SIG-M5 (cell line): ENCODE data around the gene RNF224.
A peak's percentile ranks its signal among the peaks of the same experiment; 100 is the strongest.

Source experiments
- DNase-seq: peaks from one replicate; lab custom pipeline; 2025; lab: John Stamatoyannopoulos, UW

Gene RNF224

GRCh38 chr9:137215196-137215986 is 11.9 kb upstream of the RNF224 start:
- no peak for DNase-seq

- no peak for DNase-seq
Observed at GRCh38 chr9:137216188-137216965, 10.9 kb upstream of the RNF224 start.

- no peak for DNase-seq
Observed at GRCh38 chr9:137217276-137218211, 9.8 kb upstream of the RNF224 start.

- no peak for DNase-seq
Observed at GRCh38 chr9:137218212-137218753, 9.0 kb upstream of the RNF224 start.

GRCh38 chr9:137218754-137219271 is 8.5 kb upstream of the RNF224 start:
- no peak for DNase-seq

GRCh38 chr9:137219757-137220316 is 7.5 kb upstream of the RNF224 start:
- DNase-seq, result no peak

GRCh38 chr9:137220317-137221094 is 6.8 kb upstream of the RNF224 start:
- DNase-seq, result no peak

GRCh38 chr9:137221095-137221505 is 6.2 kb upstream of the RNF224 start:
- DNase-seq, result no peak

GRCh38 chr9:137221506-137222111 is 5.7 kb upstream of the RNF224 start:
- no peak for DNase-seq

- DNase-seq, result no peak
Observed at GRCh38 chr9:137222190-137223077, 4.9 kb upstream of the RNF224 start, which contains the start of gene RNF208. RNF208 (minus strand) TSS chr9:137222240; CDS start chr9:137221212, 1,028 bp downstream.

GRCh38 chr9:137223078-137223970 is 4.0 kb upstream of the RNF224 start:
- DNase-seq, result peak; percentile 92

- no peak for DNase-seq
Observed at GRCh38 chr9:137224830-137225694, 2.2 kb upstream of the RNF224 start, which contains the start of gene CYSRT1. CYSRT1 (plus strand) TSS chr9:137225174; CDS start chr9:137225622, 448 bp downstream.

GRCh38 chr9:137225699-137226331 is 1.5 kb upstream of the RNF224 start:
- no peak for DNase-seq

- no peak for DNase-seq
Observed at GRCh38 chr9:137226338-137227053, 806 bp upstream of the RNF224 start.

- DNase-seq, result no peak
Observed at GRCh38 chr9:137227853-137228505, 677 bp downstream of the RNF224 start.
